Right atrium auricular region (tissue), 2 donors: ENCODE measurements around the gene CACUL1. TPM values are rescaled to one million over a fixed set of nuclear protein-coding genes. Genes with fewer than 3 reads are reported as not detected.
"Not testable (repeated sequence)": the region's sequence is repeated elsewhere in the genome, so short reads cannot be mapped to it uniquely, and the experiment has no call there.

Experiments used
- DNase-seq: peaks from one replicate; pipeline ENCODE4 v3.0.0-alpha.2; 2019; ENCODE audit warnings: low spot score
- H3K27ac ChIP-seq, 2 donors: fragments of 200-600 bp; sonication (generic); 1 replicate in 1 of 2; 2 replicates in 1 of 2; pipeline ENCODE4 v1.5.1; 2016 to 2019
- H3K27me3 ChIP-seq, 2 donors: fragments of 200-600 bp; sonication (generic); one replicate each; pipeline versions ENCODE4 v1.5.1 to v1.6.0; 2017 to 2019
- H3K36me3 ChIP-seq: fragments of 200-600 bp; sonication (generic); one replicate; pipeline ENCODE4 v1.5.1; 2016
- H3K4me1 ChIP-seq, 2 donors: fragments of 200-600 bp; sonication (generic); one replicate each; pipeline versions ENCODE4 v1.5.1 to v1.6.0; 2017 to 2019
- H3K4me3 ChIP-seq, 2 donors: fragments of 200-600 bp; sonication (generic); 1 replicate in 1 of 2; 2 replicates in 1 of 2; pipeline ENCODE4 v1.5.1; 2017 to 2019; ENCODE audit warnings: mild to moderate bottlenecking in 1 of 2, moderate library complexity in 1 of 2
- H3K9me3 ChIP-seq, 2 donors: fragments of 200-600 bp; sonication (generic); one replicate each; pipeline ENCODE4 v1.5.1; 2019
- total RNA-seq, 2 donors: library from RNA; depleted of rRNA; stranded (reverse); fragments of >200 nt; gene quantifications; one replicate each; pipeline ENCODE4 v1.1.0, GENCODE V29; 2016
- TF ChIP-seq, protein P1 (sequence below), 2 donors: fragments of 200-600 bp; sonication (generic); IDR thresholded peaks; one replicate each; pipeline ENCODE4 v1.5.1; 2019; ENCODE audit warnings: antibody characterized with exemption in 2 of 2

Gene CACUL1
- total RNA-seq, 2 donors from 2014 or later, result 17.2 to 17.5 TPM

DNA sequence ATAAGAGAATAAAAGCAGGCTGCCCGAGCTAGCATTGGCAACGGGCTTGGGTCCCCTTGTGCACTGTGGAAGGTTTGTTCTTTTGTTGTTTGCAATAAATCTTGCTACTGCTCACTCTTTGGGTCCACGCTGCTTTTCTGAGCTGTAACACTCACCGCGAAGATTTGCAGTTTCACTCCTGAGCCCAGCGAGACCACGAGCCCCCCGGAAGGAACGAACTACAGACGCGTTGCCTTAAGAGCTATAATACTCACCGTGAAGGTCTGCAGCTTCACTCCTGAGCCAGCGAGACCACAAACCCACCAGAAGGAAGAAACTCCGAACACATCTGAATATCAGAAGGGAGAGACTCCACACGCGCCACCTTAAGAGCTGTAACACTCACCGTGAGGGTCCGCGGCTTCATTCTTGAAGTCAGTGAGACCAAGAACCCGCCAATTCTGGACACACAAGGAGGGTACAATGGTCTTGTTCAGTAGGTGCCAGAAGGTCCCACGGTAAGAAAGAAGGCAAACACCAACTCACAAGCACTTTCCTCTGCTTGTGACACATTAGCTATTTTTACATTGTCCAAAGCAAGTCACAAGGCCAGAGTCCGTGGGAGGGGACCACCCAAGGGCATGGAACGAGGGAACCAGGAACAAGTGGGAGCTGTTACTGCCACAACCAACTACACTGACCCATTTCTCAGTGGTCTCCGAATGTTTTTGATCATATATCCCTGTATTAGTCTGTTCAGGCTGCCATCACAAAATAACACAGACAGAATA is 29.2 kb upstream of the CACUL1 start:
- Histone ChIP-seq H3K9me3 (no peaks in the 10 kb centered on the region), H3K27ac (no peak overlapping the region), H3K36me3 (no peaks in the 10 kb centered on the region), H3K27me3 (no peaks in the 10 kb centered on the region), H3K4me1 (no peaks in the 10 kb centered on the region), H3K4me3 (no peak overlapping the region)
- no peak for DNase-seq
- TF ChIP-seq, protein P1, sequence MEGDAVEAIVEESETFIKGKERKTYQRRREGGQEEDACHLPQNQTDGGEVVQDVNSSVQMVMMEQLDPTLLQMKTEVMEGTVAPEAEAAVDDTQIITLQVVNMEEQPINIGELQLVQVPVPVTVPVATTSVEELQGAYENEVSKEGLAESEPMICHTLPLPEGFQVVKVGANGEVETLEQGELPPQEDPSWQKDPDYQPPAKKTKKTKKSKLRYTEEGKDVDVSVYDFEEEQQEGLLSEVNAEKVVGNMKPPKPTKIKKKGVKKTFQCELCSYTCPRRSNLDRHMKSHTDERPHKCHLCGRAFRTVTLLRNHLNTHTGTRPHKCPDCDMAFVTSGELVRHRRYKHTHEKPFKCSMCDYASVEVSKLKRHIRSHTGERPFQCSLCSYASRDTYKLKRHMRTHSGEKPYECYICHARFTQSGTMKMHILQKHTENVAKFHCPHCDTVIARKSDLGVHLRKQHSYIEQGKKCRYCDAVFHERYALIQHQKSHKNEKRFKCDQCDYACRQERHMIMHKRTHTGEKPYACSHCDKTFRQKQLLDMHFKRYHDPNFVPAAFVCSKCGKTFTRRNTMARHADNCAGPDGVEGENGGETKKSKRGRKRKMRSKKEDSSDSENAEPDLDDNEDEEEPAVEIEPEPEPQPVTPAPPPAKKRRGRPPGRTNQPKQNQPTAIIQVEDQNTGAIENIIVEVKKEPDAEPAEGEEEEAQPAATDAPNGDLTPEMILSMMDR (IDR thresholded peaks at IDR 0.05), result no peak

DNA sequence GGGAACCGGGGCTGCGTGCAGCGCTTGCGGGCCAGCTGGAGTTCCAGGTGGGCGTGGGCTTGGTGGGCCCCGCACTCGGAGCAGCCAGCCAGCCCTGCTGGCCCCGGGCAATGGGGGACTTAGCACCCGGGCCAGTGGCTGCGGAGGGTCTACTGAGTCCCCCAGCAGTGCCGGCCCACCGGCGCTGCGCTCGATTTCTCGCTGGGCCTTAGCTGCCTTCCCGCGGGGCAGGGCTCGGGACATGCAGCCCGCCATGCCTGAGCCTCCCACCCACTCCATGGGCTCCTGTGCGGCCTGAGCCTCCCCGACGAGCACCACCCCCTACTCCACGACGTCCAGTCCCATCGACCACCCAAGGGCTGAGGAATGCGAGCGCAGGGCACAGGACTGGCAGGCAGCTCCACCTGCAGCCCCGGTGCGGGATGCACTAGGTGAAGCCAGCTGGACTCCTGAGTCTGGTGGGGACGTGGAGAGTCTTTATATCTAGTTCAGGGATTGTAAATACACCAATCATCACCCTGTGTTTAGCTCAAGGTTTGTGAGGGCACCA is 28.2 kb upstream of the CACUL1 start:
- not testable (repeated sequence) for H3K27me3 ChIP-seq, H3K36me3 ChIP-seq, H3K27ac ChIP-seq, H3K4me1 ChIP-seq, H3K9me3 ChIP-seq, H3K4me3 ChIP-seq, DNase-seq

DNA sequence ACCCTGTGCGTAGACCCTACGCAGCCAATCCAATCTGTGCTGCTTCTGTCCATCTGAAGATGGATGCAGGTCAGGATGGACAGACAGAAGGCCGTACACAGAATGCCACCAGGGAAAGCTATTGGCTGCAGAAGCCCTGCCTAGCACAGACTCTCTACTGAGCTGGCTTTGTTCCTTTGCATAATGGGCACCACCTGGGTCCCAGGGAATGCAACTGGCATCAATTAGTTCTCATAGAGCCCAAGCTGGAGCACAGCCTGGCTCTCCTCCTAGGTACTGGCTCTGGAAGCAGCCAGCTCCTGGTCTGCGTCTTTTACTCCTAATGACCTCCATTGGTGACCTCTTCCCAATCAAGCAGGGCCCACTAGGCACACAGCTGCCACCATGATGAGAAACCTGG is 26.8 kb upstream of the CACUL1 start:
- Histone ChIP-seq H3K27me3 (no peaks in the 10 kb centered on the region), H3K4me3 (no peak overlapping the region), H3K9me3 (no peaks in the 10 kb centered on the region), H3K27ac (no peak overlapping the region), H3K4me1 (no peaks in the 10 kb centered on the region), H3K36me3 (no peaks in the 10 kb centered on the region)
- DNase-seq, result no peak
- TF ChIP-seq, protein P1 (IDR thresholded peaks at IDR 0.05), result no peak

DNA sequence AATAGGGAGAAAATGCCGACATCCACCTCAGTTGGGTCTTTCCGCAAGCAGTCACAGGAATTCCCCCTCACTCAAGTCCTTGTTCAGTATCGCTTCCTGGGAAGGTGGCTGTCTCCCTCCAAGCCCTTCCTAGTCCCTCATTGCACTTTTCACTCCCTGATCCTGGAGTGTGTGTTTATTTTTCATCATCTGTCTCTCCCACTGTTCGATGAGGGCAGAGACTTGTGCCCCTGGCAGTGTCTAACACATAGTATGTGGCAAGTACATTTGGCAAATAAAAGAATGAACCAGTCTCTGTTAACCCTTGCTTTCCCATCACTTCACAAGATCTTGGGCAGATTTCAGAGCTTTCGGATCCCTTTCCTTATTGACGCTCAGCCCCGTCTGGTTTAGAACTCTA is 24.0 kb upstream of the CACUL1 start:
- TF ChIP-seq, protein P1 (IDR thresholded peaks at IDR 0.05), result no peak
- Histone ChIP-seq H3K4me1 (no peaks in the 10 kb centered on the region), H3K9me3 (no peaks in the 10 kb centered on the region), H3K36me3 (no peaks in the 10 kb centered on the region), H3K27ac (no peak overlapping the region), H3K4me3 (no peak overlapping the region), H3K27me3 (no peaks in the 10 kb centered on the region)
- no peak for DNase-seq

DNA sequence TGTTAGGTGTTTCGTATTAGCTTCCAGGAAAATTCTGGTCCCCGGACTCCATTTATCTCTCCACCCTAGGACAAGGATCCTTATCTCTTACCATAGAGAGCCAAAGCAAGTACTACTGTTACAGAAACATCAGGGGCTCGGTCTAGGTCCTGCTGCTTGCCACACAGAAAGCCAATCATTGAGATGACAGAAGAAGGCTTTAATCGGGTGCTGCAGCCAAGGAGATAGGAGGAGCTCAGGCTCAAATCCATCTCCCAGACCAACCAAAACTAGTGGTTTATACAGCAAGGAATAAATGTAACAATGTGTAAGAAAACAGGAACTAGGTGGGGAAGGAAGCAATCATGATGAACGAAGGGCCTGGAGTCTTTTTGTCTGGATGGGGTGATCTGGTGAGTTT is 22.2 kb upstream of the CACUL1 start:
- TF ChIP-seq, protein P1 (IDR thresholded peaks at IDR 0.05), result no peak
- Histone ChIP-seq H3K36me3 (no peaks in the 10 kb centered on the region), H3K4me1 (no peaks in the 10 kb centered on the region), H3K9me3 (no peaks in the 10 kb centered on the region), H3K4me3 (no peak overlapping the region), H3K27me3 (no peaks in the 10 kb centered on the region), H3K27ac (no peak overlapping the region)
- no peak for DNase-seq

DNA sequence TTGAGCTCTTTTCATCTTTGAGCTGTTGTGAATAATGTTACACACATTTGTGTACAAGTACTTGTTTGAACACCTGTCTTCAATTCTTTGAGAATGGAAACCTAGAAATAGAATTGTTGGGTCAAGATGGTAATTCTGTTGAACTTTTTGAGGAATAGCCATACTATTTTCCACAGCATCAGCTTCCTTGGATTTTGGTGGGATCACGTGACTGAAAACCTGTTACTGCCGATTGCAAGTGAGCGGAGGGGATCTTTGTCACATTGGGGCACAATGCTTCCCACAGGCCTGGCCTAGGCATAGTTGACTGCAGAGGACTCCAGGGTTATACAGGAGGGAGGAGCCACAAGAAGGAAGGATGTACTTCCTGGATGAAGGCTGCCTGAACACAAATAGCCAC is 21.3 kb upstream of the CACUL1 start:
- no peaks in the 10 kb centered on the region for H3K9me3 ChIP-seq
- no peaks in the 10 kb centered on the region for H3K4me1 ChIP-seq
- TF ChIP-seq, protein P1 (IDR thresholded peaks at IDR 0.05), result no peak
- H3K4me3 ChIP-seq, result no peak overlapping the region
- no peaks in the 10 kb centered on the region for H3K36me3 ChIP-seq
- no peak for DNase-seq
- no peaks in the 10 kb centered on the region for H3K27me3 ChIP-seq
- H3K27ac ChIP-seq, result no peak overlapping the region
